Activated CD4-positive, alpha-beta T cell treated with anti-CD3 and anti-CD28 coated beads for 1 hour (primary cell): ENCODE measurements around the gene UBE2QL1.
"Not testable (repeated sequence)": the region's sequence is repeated elsewhere in the genome, so short reads cannot be mapped to it uniquely, and the experiment has no call there.

Experiments
- DNase-seq: peaks from one replicate; pipeline ENCODE4 v3.0.0-alpha.2; 2020

The UBE2QL1 gene

DNA sequence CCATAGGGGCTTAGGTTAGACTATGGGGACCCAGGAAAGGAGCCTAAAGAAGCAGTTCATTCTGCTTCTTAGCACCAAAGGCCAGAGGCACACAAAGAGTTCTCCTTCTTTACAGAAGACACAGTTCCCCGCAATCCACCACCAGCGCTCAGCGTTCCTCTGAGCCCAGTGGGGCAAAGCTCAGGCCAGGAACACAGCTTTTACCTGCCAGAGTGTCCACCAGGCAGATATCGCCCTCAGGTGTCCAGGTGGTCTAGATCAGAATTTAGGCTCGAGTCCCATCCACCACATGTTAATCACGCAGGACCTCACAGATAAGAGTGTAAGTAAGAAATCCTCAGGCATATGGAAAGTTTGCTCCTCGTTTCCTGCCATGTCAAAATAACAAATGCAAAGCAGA is 53.0 kb downstream of the UBE2QL1 start:
- no peak for DNase-seq

DNA sequence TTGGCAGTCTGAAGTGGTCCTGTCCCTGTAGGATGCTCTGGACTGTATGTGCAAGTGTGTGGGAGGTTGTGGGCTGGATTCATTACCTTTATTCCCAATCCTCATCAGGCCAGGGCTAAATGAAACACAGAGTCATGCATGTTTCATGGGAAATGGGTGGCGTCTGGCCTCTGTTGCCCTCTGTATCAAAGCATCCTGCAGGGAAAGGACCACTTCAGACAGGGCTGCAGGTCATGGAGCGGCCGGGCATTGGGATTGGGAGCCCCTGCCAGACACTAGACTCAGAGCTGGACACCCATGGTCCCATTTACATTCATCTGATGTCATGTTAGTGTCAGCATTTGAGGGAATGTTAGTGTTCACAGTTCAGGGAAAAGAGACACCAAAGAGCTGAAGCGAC is 53.8 kb downstream of the UBE2QL1 start:
- DNase-seq = no peak

DNA sequence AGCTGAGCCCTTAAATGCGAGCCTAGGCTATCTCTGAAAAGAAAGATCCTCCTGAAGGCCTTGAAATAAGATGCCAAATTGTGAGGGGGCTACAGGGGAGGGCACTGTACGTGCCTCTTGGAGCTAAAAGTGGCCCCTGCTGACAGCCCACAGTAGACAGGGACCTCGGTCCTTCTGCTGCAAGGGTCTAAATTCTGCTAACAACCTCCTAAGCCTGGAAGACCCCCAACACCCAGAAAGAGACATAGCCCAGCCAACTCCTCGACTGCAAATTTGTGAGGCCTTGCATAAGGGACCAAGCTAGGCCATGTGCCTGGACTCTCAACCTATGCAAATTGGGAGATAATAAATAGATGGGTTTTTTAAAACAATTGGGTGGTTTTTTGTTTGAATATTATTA is 54.7 kb downstream of the UBE2QL1 start:
- DNase-seq = no peak

DNA sequence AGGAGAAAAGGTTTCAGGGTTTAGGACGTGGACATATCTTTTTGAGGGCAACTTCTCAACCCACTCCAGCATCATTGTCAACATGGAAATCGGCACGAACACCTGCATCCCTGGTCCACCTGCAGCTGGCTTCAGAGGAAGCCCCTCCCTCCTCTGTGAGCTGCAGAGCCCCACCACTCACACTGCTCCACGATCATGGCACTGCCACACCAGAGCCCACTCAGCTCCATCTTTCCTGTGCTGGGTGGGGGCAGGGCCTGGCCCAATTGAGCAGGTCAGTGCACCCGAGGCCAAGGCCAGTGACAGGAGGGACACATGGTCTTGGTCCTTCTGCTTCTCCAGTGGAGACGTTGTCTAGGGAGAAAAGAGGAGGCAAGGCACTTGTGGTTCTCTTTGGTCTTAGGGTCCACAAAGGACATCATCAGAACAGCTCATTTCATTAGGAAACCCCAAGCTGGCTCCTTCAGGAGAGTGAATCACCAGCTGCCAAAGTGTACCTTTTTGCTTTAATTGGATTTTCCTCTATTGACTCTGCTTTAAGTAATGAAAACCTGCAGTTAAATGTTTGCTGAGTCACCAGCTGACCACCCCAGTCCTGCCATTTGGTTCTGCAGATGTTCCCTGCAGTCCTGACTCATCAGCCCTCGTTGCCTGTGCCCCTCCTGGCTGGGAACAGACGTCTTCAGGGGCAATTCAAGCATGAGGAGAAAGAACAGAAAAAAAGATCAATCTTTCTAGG is 56.2 kb downstream of the UBE2QL1 start:
- no peak for DNase-seq

DNA sequence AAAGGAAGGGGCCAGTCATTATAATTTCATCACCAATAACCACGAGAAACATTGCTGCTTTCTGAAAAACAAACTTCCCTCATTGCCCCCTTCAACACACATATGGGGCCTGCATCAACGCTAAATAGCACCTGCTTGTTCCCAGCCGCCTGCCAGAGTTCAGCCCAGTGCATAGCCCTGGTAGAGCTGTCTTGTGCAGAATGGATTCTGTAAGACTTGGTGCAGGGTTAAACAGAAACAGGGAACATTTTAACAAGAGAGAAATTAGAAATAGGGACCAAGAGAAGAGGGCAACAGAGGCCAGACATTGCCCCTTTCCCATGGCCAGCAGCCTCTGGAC is 56.7 kb downstream of the UBE2QL1 start:
- DNase-seq = no peak

DNA sequence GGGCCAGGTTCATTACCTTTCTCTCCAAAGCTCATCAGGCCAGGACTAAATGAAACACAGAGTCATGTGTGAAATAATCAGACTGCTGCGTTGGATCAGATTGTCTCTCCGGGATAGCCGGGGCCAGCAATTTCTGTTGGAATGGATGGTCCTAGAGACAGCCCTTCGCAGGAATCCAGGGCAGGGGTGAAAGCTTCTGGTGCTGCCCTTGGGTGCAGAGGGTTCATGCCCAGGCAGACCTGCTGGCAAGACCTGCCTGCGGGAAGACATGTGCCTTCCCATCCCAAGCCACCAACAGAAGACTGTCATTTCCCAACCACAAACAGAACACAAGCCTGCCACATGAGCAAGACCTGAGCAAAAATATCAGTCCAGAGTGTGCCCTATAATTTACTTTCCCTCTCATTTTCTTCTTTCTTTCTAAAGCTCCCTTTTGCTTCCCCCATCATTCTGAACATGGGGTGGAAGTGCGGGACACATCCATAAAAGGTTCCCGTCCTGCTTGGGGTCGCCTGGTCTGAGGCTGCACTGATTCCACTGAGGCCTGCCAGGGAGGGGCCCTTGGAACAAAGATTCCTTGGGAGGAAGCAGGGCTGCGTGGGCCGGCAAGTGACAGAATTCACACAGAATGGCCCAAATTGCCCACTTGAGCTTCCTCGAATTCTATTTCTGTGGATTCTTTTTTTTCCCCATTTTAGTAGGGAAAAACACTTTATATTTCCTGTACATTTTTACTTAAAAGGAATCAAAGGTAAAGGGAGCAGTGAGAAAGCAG is 57.3 kb downstream of the UBE2QL1 start:
- DNase-seq = no peak

DNA sequence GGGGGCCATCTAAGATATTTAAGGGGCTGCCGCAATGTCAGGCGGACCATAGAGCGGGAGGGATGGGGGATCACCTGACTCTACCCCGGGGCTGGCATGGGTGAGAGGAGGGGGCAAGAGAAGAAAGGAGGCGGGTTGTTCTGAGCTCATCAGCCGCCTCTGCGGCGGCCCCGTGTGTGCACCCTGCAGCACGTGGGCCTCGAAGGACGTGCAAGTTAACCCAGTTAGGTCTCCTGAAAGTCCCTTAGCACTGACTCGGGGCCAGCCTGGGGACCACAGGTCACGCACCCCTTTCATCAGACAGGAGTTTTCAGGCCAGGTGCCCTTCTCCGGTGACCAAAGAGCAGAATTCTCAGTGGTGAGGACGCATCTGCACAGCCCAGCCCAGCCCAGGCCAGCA is 58.0 kb downstream of the UBE2QL1 start:
- DNase-seq = no peak

DNA sequence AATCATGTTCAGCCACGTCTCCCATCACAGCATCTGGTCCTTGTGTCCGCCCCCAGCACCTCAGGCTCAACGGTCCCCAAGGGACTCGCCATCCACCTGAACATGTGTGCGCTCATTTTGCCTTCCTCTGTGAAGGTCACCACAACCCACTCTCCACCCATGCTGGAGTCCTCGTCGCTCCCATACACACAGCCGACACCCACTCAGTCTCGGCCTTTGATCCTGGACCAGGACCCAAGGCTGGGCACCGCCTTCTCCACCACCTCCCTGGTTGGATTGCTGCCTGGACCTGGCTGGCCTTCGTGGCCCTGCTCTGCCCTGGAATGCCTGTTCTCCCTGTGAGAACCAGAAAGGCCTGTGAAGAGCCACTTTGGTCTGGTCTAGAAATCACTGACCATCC is 60.3 kb downstream of the UBE2QL1 start:
- DNase-seq = no peak

DNA sequence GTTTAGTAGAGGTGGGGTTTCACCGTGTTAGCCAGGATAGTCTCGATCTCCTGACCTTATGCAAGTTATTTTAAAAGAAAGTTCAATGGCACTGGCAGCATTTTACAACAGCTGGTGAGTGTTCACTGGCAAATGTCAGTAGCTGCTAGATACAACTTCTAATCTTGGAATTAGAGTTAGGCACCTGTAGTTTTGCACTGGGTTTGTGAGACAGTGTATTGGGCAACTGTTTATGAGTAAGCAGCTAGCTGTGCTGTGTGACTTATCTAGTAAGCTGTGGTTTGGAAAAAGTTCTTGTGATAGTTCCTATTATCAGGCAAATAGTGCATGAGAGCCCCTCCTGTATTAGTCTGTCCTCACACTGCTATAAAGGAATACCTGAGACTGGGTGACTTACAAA is 61.5 kb downstream of the UBE2QL1 start:
- DNase-seq = no peak

DNA sequence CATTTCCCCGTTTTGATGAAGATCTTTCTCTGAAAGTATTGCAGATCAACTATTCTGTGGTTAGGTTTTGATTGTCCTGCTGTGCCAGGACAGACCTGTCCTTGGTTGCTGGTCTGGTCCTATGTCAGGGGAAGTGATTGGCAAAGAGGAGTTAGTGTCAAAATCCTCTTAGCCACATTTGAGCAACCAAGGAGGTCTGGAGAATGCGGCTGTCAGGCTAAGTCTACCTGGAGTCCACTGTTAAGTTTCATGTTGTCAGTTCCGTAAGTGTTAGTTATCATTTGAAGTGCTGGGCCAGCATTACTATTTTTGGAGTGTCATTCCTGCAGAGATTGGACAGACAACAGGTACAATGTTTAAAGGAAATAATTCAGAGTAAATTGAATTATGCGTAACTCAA is 62.3 kb downstream of the UBE2QL1 start:
- DNase-seq = no peak

DNA sequence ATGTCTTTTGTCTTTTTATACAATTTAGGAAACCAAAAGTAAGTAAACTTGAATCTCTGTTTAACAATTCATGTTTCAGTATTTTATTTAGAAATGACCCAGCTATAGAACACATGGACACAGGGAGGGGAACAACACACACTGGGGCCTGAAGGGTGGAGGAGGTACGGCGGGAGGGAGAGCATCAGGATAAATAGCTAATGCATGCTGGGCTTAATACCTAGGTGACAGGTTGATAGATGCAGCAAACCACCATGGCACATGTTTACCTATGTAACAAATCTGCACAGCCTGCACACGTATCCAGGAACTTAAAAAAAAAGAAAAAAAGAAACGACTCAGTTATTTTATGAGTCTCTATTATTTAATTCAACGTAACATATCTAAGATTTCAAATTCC is 67.2 kb downstream of the UBE2QL1 start:
- not testable (repeated sequence) for DNase-seq

DNA sequence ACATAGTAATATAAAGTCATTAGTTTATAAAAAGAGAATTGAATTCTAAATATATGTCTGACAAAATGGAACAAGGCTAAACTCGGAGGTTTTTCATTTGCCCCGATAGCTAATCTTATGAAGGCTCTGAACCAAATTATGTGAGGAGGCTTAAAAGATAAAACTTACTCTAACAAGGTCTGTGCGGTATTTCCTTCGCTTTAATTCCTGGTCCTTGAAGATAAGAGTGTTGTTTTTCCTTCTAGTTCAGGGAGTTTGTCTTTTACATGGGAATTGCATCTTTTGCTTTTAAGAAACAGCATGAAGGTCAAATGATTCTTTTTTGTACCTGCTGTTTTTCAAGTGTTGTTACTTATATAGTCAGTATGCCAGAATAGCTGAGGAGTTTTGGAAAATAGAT is 68.2 kb downstream of the UBE2QL1 start:
- no peak for DNase-seq

DNA sequence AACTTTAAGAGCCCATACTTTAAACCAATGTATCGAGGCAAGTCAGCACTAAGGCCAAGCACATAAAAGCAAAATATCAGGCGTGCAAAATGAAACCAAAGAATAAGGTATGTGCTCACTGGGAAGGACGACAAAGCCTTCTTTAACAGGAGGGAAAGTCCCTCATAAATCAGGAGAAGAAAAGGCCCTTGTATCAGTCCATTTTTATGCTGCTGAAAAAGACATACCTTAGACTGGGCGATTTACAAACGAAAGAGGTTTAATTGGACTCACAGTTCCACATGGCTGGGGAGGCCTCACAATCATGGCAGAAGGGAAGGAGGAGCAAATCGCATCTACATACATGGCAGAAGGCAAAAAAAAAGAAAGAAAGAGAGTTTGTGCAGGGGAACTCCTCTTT is 68.9 kb downstream of the UBE2QL1 start:
- DNase-seq = no peak

DNA sequence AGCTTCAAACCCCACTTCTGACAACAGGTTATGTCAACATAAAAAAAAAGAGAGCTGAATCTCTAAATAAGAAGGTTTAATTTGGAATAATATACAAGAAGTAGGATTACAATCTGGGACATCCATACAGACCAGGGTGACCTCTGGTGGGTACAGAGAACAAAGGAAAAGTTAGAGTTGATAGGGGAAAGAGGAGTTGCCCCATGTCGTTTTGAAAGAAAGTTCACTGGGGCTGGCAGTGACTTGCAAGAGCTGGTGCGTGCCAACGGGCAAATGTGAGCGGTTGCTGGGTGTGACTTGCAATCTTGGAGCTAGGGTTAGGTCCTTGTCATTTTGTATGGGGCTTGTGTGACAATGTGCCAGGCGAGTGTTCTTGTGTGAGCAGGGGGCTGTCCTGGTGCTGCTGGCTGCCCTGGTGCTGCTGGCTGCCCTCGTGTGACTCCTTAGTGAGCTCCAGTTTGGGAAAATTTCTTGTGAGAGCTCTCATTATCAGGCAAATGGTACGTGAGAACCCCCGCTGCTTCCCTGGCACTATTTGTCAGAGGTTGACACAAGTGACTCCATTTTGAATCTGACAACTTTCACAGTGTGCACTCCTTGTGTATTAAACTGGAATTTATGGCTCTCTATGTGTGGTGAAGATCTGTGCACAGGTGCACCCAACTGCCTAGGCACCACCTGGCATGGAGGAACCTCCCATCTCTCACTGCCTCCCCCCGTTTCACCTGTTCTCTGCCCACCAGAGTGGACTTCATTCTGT is 69.8 kb downstream of the UBE2QL1 start:
- DNase-seq = no peak

DNA sequence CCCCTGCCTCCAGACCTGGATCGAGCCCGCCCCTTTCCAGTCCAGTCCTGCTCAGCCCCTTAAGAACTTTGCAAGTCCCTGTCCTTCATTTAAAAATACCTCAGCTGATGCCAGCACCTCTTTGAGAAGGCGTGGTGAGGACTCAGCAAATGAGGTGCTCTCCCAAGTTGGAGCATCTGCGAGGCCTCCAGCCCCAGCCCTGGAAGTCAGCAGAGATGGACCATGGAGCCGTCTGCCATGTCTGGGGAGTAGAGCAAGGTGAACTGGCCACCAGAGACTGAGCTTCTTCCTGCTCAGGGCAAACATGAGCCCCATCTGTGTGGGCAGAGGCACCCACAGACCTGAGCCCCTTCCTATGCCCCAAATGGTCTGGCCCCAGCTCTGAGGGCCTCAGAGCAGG is 71.5 kb downstream of the UBE2QL1 start:
- DNase-seq = no peak

DNA sequence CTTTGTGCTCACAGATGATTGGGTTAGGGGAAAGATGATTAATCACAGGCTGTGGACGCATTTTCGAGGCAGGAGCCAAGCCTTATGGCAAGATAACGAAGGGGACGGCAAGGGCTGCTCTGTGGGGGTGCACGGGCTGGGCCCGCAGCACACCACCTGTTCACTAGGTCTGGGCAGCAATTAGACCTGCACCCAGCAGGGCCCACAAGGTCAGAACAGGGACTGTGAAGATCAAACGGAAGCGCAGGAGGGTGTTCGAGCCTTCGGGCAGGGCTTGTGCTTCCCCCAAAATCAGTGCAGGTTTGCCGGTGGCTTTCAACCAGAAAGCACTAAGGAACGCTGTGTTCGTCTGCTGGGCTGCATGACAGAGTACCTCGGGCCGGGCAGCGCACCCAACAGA is 73.7 kb downstream of the UBE2QL1 start:
- no peak for DNase-seq

DNA sequence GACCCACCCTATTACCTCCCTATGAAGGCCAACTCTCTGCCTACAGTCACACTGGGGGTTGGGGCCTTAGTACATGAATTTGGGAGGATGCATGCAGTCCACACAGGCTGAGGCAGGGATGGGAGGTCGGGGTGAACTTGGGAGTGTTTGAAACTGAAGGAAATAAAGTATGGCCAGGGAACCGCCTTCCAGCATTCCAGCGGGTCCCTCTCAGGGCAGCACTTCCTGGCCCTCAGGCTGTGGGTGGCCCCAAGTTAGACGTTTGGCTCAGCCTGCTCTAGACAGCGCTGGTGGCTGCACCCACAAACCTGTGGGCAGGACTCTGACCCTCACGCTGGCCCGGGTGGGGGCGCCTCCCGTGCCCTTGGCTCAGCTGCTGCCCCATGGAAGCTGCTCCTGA is 74.3 kb downstream of the UBE2QL1 start:
- DNase-seq = no peak

DNA sequence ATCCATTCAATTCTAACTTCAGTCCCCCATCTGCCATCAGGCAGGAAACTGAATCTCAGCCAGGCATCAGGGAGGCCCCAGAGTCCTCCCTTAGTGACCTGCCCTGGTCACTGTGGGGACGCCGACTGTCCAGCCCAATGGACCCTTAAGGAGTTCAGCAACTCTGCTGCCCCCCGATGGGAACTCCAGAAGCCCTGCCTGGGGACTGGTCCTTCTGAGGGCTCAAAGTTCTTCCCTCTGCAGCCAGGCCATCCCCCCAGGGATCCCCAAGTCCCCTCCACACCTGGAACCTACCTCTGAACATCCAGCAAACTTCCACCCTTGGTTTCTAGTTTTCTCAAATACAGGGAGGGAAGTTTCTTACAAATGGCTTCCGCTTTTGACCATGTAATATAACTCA is 76.8 kb downstream of the UBE2QL1 start:
- DNase-seq = no peak

DNA sequence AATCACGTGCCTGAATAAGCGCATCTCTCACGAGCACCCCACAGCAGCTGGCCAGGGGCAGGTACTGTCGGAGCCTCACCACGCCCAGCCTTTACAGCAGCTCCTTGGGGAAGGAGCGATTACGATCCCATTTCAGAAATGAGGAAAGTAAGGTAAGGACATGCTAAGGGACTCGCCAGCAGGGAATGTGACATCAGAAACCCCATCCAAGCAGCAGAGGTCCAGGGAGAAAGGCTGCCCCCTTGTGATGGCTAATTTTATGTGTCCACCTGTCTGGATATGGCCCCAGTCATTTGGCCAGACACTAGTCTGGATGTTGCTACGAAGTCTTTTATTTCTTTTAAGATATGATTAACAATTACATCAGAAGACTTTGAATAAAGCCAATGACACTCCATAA is 77.3 kb downstream of the UBE2QL1 start:
- DNase-seq = no peak

DNA sequence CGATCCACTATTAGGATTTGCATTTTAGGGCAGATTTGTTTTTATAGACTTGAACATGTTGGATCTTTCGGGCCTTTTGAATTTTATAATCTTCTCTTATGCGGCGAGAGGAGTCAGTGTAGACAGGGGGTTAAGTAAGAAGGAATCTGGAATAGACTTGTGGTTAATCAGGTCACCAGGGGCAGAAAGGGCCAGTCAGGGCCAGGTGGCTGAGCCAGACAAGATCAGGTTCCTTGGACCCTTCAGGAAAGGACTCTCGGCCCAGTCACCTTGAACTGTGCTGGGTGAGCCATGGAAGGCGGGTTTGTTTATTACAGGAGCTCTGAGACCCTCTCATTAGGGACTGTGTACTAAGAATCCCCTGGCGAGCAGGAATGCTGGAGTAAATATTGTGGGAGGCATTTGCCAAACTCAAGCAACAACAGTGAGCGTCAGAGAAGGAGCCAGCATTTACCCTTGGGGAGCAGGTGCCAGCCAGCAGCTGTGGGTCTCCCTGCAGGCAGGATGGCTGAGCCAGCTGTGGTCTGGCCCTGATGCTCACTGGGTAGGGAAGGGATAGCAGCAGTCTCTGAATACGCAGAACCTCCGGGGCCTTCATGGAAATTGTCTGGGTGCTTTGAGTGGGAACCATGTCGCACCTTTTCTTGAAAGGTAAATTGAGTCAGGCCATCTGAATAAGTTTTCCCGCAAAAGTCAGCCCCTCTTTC is 79.2 kb downstream of the UBE2QL1 start:
- DNase-seq = no peak

DNA sequence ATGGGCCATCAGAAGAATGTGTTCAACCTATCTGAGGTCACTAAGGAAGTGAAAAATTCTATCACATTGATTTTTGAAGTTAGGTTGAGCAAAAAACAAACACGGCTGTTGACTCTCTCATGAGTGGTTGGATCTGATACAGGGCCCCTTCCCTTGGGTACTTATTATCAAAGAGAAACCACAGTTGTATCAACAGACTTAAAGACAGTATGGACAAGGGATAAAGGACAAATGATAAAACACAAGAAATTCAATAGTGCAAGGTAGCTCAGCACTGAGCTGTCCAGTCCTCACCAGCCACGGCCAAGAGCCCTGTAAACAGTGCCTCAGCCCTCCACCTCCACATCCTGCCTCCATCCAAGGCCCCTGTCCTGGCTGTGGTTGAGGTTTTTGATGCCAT is 86.9 kb downstream of the UBE2QL1 start:
- DNase-seq = no peak

DNA sequence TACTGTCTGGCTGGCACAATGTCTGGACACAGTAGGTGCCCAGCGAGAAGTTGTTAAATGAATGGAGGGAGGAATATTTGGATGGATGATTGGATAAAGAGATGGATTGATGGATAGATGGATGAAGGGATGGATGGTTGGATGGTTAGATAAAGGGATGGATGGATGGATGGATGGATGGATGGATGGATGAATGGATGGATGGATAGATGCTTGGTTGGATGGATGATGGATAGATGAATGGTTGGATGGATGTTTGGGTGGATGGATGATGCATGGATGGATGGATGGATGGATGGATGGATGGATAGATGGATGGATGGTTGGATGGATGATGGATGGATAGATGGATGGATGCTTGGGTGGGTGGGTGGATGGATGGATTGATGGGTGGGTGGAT is 90.4 kb downstream of the UBE2QL1 start:
- DNase-seq = no peak

DNA sequence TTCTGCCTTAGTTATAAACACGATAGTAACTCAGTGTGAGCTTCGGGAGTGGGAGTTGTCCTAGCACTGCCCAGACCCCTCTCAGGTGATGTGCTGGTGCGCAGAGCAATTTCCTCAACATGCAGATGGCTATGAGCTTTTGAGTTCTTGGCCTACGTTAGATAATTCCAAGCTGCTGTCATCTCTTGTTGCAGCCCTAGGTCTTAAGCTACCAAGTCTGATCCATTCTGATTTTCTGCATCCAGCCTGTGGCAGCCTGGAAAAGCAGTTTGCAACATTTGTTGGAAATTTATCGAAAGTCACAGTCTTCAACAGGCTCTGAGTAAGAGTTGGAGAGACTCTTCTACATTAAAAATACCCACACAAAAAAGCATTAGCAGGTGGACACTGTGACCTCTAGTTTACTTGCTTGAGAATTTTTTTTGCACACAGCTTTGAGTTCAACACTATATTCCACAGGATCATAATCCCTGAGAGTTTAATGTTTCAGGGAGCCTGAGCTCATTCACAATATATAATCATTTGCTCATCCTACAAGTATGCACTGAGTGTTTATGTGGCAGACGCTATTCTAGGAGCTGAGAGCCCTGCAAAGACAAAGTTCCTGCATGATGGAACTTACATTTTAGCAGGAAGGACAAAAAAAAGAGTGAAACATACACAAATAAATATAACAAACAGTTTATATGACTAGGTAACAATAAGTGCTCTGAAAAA is 91.6 kb downstream of the UBE2QL1 start:
- DNase-seq = no peak
